HEK293T (cell line): ENCODE measurements around the gene SP110.

Source experiments
- ARNT ChIP-seq: fragments of 450-650 bp; IDR thresholded peaks from 2 replicates; pipeline ENCODE4 v1.6.1; 2017; ENCODE audit warnings: mild to moderate bottlenecking
- BHLHE40 ChIP-seq: fragments of 450-650 bp; IDR thresholded peaks from 2 replicates; pipeline ENCODE4 v1.6.1; 2016; ENCODE audit warnings: mild to moderate bottlenecking, moderate library complexity, borderline replicate concordance
- CTBP1 ChIP-seq: fragments of 450-650 bp; IDR thresholded peaks from 2 replicates; pipeline ENCODE4 v1.6.1; 2016; ENCODE audit warnings: borderline replicate concordance
- ELF4 ChIP-seq: fragments of 450-650 bp; IDR thresholded peaks from 2 replicates; pipeline ENCODE4 v1.6.1; 2017; ENCODE audit warnings: antibody characterized with exemption
- FOXA1 ChIP-seq: fragments of 450-650 bp; IDR thresholded peaks from 2 replicates; pipeline ENCODE4 v1.6.1; 2016; ENCODE audit warnings: mild to moderate bottlenecking
- FOXK2 ChIP-seq: fragments of 450-650 bp; IDR thresholded peaks from 2 replicates; pipeline ENCODE4 v1.6.1; 2016; ENCODE audit warnings: mild to moderate bottlenecking
- FOXM1 ChIP-seq: fragments of 450-650 bp; IDR thresholded peaks from 2 replicates; pipeline ENCODE4 v1.6.1; 2017; ENCODE audit warnings: mild to moderate bottlenecking, borderline replicate concordance
- HDGF ChIP-seq: fragments of 450-650 bp; IDR thresholded peaks from 2 replicates; pipeline ENCODE4 v1.6.1; 2017; ENCODE audit warnings: antibody characterized with exemption, borderline replicate concordance
- L3MBTL2 ChIP-seq: fragments of 450-650 bp; conservative IDR thresholded peaks from 2 replicates; pipeline ENCODE4 v1.6.1; 2016; ENCODE audit warnings: mild to moderate bottlenecking
- NFRKB ChIP-seq: fragments of 450-650 bp; IDR thresholded peaks from 2 replicates; pipeline ENCODE4 v1.6.1; 2016; ENCODE audit warnings: mild to moderate bottlenecking, moderate library complexity
- PKNOX1 ChIP-seq: fragments of 450-650 bp; IDR thresholded peaks from 2 replicates; pipeline ENCODE4 v1.6.1; 2016
- SP1 ChIP-seq: fragments of 450-650 bp; IDR thresholded peaks from 2 replicates; pipeline ENCODE4 v1.6.1; 2017
- SUZ12 ChIP-seq: fragments of 450-650 bp; IDR thresholded peaks from 2 replicates; pipeline ENCODE4 v1.6.1; 2016; ENCODE audit warnings: mild to moderate bottlenecking
- TARDBP ChIP-seq: fragments of 450-650 bp; IDR thresholded peaks from 2 replicates; pipeline ENCODE4 v1.6.1; 2016

- TF ChIP-seq L3MBTL2 (no peak), FOXK2 (no peak), SP1 (no peak), ELF4 (no peak), FOXA1 (no peak), PKNOX1 (no peak), ARNT (no peak), SUZ12 (no peak), BHLHE40 (no peak), FOXM1 (no peak), NFRKB (no peak), HDGF (no peak), CTBP1 (no peak), TARDBP (no peak)
These were observed 2.4 kb downstream of the SP110 start for GRCh38 chr2:230217424-230217823.
